ENCODE data around the gene IFT122.

IFT122 gene

DNA sequence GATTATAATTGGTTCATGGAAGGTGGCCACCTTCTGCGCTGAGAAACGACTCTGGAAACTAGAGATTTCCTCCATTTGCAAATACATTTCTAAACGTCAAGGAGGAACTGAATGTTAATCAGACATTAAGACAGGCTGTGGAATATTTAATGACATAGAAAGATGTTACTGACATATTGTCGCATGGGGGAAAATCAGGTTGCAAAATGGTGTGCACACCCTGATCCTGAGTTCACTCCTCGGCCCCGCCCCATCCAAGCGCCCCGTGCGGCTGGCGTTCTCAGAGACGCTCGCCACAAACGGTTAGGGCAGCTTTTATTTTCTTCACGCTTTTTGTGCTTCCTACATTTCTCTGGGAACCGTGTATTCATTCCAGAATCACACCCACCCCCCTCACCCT is 113.7 kb downstream of the IFT122 start:
- no peak for DNase-seq (ENCODE audit: extremely low read depth, low read depth)

GRCh38 chr3:129554356-129555152 is 114.5 kb downstream of the IFT122 start:
- TF ChIP-seq, protein P1, sequence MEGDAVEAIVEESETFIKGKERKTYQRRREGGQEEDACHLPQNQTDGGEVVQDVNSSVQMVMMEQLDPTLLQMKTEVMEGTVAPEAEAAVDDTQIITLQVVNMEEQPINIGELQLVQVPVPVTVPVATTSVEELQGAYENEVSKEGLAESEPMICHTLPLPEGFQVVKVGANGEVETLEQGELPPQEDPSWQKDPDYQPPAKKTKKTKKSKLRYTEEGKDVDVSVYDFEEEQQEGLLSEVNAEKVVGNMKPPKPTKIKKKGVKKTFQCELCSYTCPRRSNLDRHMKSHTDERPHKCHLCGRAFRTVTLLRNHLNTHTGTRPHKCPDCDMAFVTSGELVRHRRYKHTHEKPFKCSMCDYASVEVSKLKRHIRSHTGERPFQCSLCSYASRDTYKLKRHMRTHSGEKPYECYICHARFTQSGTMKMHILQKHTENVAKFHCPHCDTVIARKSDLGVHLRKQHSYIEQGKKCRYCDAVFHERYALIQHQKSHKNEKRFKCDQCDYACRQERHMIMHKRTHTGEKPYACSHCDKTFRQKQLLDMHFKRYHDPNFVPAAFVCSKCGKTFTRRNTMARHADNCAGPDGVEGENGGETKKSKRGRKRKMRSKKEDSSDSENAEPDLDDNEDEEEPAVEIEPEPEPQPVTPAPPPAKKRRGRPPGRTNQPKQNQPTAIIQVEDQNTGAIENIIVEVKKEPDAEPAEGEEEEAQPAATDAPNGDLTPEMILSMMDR (IDR thresholded peaks at IDR 0.05; ENCODE audit: low read depth, low read length), result no peak

More for the DNA sequence above, 113.7 kb downstream of the IFT122 start:
- TF ChIP-seq, protein P1 (IDR thresholded peaks at IDR 0.05; ENCODE audit: low read depth, low read length), result no peak

GRCh38 chr3:129555153-129555550 is 115.1 kb downstream of the IFT122 start:
- no peak for DNase-seq (ENCODE audit: extremely low read depth, low read depth)
- TF ChIP-seq, protein P1 (IDR thresholded peaks at IDR 0.05; ENCODE audit: low read depth, low read length), result no peak

More at GRCh38 chr3:129554356-129555152, 114.5 kb downstream of the IFT122 start:
- no peak for DNase-seq (ENCODE audit: extremely low read depth, low read depth)

- DNase-seq (ENCODE audit: extremely low read depth, low read depth), result no peak
- TF ChIP-seq, protein P1 (IDR thresholded peaks at IDR 0.05; ENCODE audit: low read depth, low read length), result no peak
These were observed 115.8 kb downstream of the IFT122 start for GRCh38 chr3:129555616-129556357.

DNA sequence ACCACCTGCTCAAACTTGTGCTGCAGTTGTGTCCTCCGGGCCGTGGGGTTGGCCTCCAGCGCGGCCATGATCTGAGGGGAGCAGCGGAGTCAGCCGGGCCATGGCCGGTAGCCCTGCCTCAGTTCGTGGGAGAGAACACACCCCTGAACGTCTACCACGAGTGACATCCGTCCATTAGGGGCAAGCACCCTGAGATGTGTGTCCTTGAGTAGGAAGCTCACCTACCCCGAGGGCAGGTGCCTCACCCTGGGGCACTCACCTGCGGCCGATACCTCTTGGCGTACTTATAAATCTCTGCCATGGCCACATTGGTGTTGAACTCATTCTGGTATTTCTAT is 116.3 kb downstream of the IFT122 start:
- no peak for DNase-seq (ENCODE audit: extremely low read depth, low read depth)

GRCh38 chr3:129556890-129557547 is 117.0 kb downstream of the IFT122 start:
- DNase-seq (ENCODE audit: extremely low read depth, low read depth), result no peak
- TF ChIP-seq, protein P1 (IDR thresholded peaks at IDR 0.05; ENCODE audit: low read depth, low read length), result no peak

More for the DNA sequence above, 116.3 kb downstream of the IFT122 start:
- TF ChIP-seq, protein P1 (IDR thresholded peaks at IDR 0.05; ENCODE audit: low read depth, low read length), result no peak

DNA sequence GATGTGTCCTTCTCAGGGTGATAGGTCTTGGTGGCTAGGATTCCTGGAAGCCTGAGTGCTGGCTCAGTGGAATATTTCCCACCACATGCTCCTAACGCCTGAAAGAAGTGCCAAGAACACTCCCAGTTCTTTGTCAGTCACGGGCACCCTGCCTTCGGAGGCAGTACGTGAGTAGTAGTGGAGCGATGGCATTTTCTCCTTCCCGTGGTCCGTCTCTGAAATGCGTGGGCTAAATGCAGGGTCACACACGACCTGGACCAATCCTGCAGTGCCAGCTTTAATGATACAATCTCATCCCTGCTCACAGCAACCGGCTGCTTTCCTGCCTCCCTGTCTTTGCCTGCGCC is 117.5 kb downstream of the IFT122 start:
- DNase-seq (ENCODE audit: extremely low read depth, low read depth), result peak; percentile 52
- TF ChIP-seq, protein P1 (IDR thresholded peaks at IDR 0.05; ENCODE audit: low read depth, low read length), result no peak

Data from AG09319 (cell line).